Subcutaneous adipose tissue (tissue), 4 donors: ENCODE results near the gene NLRP12. TPM values are rescaled to one million over a fixed set of nuclear protein-coding genes. Genes with fewer than 3 reads are reported as not detected.

Experiments
- CTCF ChIP-seq: fragments of 450-650 bp; IDR thresholded peaks from one replicate; pipeline ENCODE4 v1.5.1; 2016; ENCODE audit warnings: low read depth, mild to moderate bottlenecking, control low read depth, antibody characterized with exemption, moderate library complexity
- total RNA-seq, 4 donors: library from RNA; depleted of rRNA; stranded (reverse); fragments of >200 nt; gene quantifications; one replicate each; pipeline ENCODE4 v1.1.0, GENCODE V29; 2016

NLRP12 gene
- total RNA-seq, 4 donors from 2014 or later = 0.49 to 1.7 (median 0.91) TPM

GRCh38 chr19:53801257-53801656, 22.9 kb downstream of the NLRP12 start:
- no peak for TF ChIP-seq CTCF

- no peak for TF ChIP-seq CTCF
Observed at GRCh38 chr19:53795019-53795418, 29.1 kb downstream of the NLRP12 start.

GRCh38 chr19:53792721-53793433, 31.2 kb downstream of the NLRP12 start:
- TF ChIP-seq CTCF = no peak

GRCh38 chr19:53789708-53790678, 34.1 kb downstream of the NLRP12 start:
- no peak for TF ChIP-seq CTCF

- no peak for TF ChIP-seq CTCF
Observed at GRCh38 chr19:53787266-53787665, 36.8 kb downstream of the NLRP12 start.

- TF ChIP-seq CTCF = no peak
Observed at GRCh38 chr19:53786744-53787143, 37.4 kb downstream of the NLRP12 start.
